ENCODE results near the gene TSPAN33. TPM values are rescaled to one million over a fixed set of nuclear protein-coding genes. Genes with fewer than 3 reads are reported as not detected.

Gene TSPAN33
- total and polyA plus RNA-seq, 2 of the 13 experiments (the other 11 are each of a cell fraction or from before 2014, with no cell fraction given): 15.3 to 16.5 TPM

- TF ChIP-seq ZBTB4 (CRISPR knock-in tag; IDR thresholded peaks at IDR 0.05; ENCODE audit: borderline replicate concordance): no peak
- TF ChIP-seq POLR2AphosphoS2 (IDR thresholded peaks at IDR 0.05; ENCODE audit: low read depth, low read length): no peak
- TF ChIP-seq MAFK (conservative IDR thresholded peaks at IDR 0.05 in 1 of 2, IDR thresholded peaks at IDR 0.05 in 1 of 2; ENCODE audit: low read length in 2 of 2): no peak
- no peak for TF ChIP-seq TCF12 (IDR thresholded peaks at IDR 0.05)
- no peak for TF ChIP-seq TCF12 (CRISPR knock-in tag; IDR thresholded peaks at IDR 0.05)
- no peak for TF ChIP-seq MAFF (IDR thresholded peaks at IDR 0.05; ENCODE audit: low read depth, low read length)
- TF ChIP-seq ZBTB49 (CRISPR knock-in tag; IDR thresholded peaks at IDR 0.05; ENCODE audit: borderline replicate concordance): no peak
- no peak for TF ChIP-seq ARID3A (IDR thresholded peaks at IDR 0.05; ENCODE audit: low read depth, low read length)
- TF ChIP-seq PRDM15 (CRISPR knock-in tag; IDR thresholded peaks at IDR 0.05): no peak
- TF ChIP-seq ZNF430 (CRISPR knock-in tag; IDR thresholded peaks at IDR 0.05): no peak
- no peak for TF ChIP-seq ZNF432 (CRISPR knock-in tag; IDR thresholded peaks at IDR 0.05; ENCODE audit: borderline replicate concordance)
- TF ChIP-seq CEBPG (CRISPR knock-in tag; IDR thresholded peaks at IDR 0.05): peak; percentile 87
- TF ChIP-seq EHMT2 (IDR thresholded peaks at IDR 0.05; ENCODE audit: borderline replicate concordance, low read depth, low read length): no peak
- TF ChIP-seq STAT5B (CRISPR knock-in tag; IDR thresholded peaks at IDR 0.05): no peak
- TF ChIP-seq KAT2B (IDR thresholded peaks at IDR 0.05; ENCODE audit: borderline replicate concordance, low read depth, low read length): no peak
- TF ChIP-seq FOXA1 (IDR thresholded peaks at IDR 0.05): no peak
- TF ChIP-seq FOXA1 (CRISPR knock-in tag; IDR thresholded peaks at IDR 0.05): peak; percentile 86
- no peak for TF ChIP-seq GPBP1L1 (CRISPR knock-in tag; IDR thresholded peaks at IDR 0.05)
Measured at GRCh38 chr7:129144095-129144833, at the start of gene TSPAN33 (continued).

Data from HepG2 (cell line).